Natural killer cell treated with Interleukin-12 subunit alpha and Interleukin-12 subunit beta and Interleukin-15 and Interleukin-18, amount 100 ng/mL, for 72 hours (primary cell): ENCODE data around the gene KIRREL3. TPM values are rescaled to one million over a fixed set of nuclear protein-coding genes. Genes with fewer than 3 reads are reported as not detected.

Experiments
- ATAC-seq, 2 donors: fragments of 150-1000 bp; cut with Tn5 transposase in 1 of 2; sonication (Bioruptor Pico), chemical (Tn5 transposase) in 1 of 2; 2 replicates each; pipeline ENCODE4 v1.10.0; 2021
- DNase-seq: peaks from one replicate; pipeline ENCODE4 v3.0.0; 2022; ENCODE audit warnings: low spot score
- H3K27ac Mint-ChIP-seq, 2 donors: 1 replicate in 1 of 2; 2 replicates in 1 of 2; pipeline ENCODE4 v1.8.0; 2022; ENCODE audit warnings: mixed read lengths in 2 of 2, mild to moderate bottlenecking in 1 of 2, moderate library complexity in 1 of 2
- H3K27me3 Mint-ChIP-seq, 2 donors: 1 replicate in 1 of 2; 2 replicates in 1 of 2; pipeline ENCODE4 v1.8.0; 2022; ENCODE audit warnings: mixed read lengths in 2 of 2
- H3K36me3 Mint-ChIP-seq: one replicate; pipeline ENCODE4 v1.8.0; 2022; ENCODE audit warnings: mixed read lengths
- H3K4me1 Mint-ChIP-seq, 2 donors: 1 replicate in 1 of 2; 2 replicates in 1 of 2; pipeline ENCODE4 v1.8.0; 2022; ENCODE audit warnings: low read depth in 2 of 2, mixed read lengths in 2 of 2, mild to moderate bottlenecking in 1 of 2
- H3K4me3 Mint-ChIP-seq: one replicate; pipeline ENCODE4 v1.8.0; 2022; ENCODE audit warnings: mixed read lengths
- H3K9me3 Mint-ChIP-seq: 2 replicates; pipeline ENCODE4 v1.8.0; 2022; ENCODE audit warnings: mixed read lengths
- total RNA-seq, 2 donors: library from RNA; stranded (reverse); gene quantifications; one replicate each; pipeline ENCODE4 v1.2.3, GENCODE V29; 2022

Gene KIRREL3
- total RNA-seq, 2 donors from 2014 or later, result not detected

- Mint-ChIP-seq H3K4me1 (no peaks in the 10 kb centered on the region), H3K36me3 (no peaks in the 10 kb centered on the region), H3K4me3 (no peak overlapping the region), H3K27ac (no peak overlapping the region), H3K27me3 (peaks cover 8 to 12% of the 10 kb centered on the region in 2 donors), H3K9me3 (no peaks in the 10 kb centered on the region)
- ATAC-seq (no peak), DNase-seq (no peak)
Measured at GRCh38 chr11:126808296-126808695, 192.3 kb downstream of the KIRREL3 start.

GRCh38 chr11:126805870-126806269, 194.7 kb downstream of the KIRREL3 start:
- no peak for ATAC-seq
- H3K27me3 Mint-ChIP-seq, result peaks cover 16 to 27% of the 10 kb centered on the region in 2 donors
- H3K9me3 Mint-ChIP-seq, result no peaks in the 10 kb centered on the region
- no peaks in the 10 kb centered on the region for H3K4me1 Mint-ChIP-seq
- no peak overlapping the region for H3K27ac Mint-ChIP-seq
- DNase-seq, result no peak
- H3K4me3 Mint-ChIP-seq, result no peak overlapping the region
- no peaks in the 10 kb centered on the region for H3K36me3 Mint-ChIP-seq

GRCh38 chr11:126804363-126804762, 196.2 kb downstream of the KIRREL3 start:
- H3K27me3 Mint-ChIP-seq, result peaks cover 16 to 27% of the 10 kb centered on the region in 2 donors
- H3K36me3 Mint-ChIP-seq, result no peaks in the 10 kb centered on the region
- no peak overlapping the region for H3K4me3 Mint-ChIP-seq
- no peaks in the 10 kb centered on the region for H3K9me3 Mint-ChIP-seq
- no peak for ATAC-seq
- no peak overlapping the region for H3K27ac Mint-ChIP-seq
- DNase-seq, result no peak
- H3K4me1 Mint-ChIP-seq, result no peaks in the 10 kb centered on the region

GRCh38 chr11:126800009-126800408, 200.6 kb downstream of the KIRREL3 start:
- Mint-ChIP-seq H3K9me3 (peaks cover 5% of the 10 kb centered on the region), H3K27ac (no peak overlapping the region), H3K4me3 (no peak overlapping the region), H3K27me3 (peaks cover 15 to 24% of the 10 kb centered on the region in 2 donors), H3K4me1 (peaks cover 0 to 3% of the 10 kb centered on the region in 2 donors), H3K36me3 (no peaks in the 10 kb centered on the region)
- ATAC-seq (no peak), DNase-seq (no peak)

- peaks cover 5% of the 10 kb centered on the region for H3K9me3 Mint-ChIP-seq
- no peak for ATAC-seq
Measured at GRCh38 chr11:126797457-126798169, 203.0 kb downstream of the KIRREL3 start.

GRCh38 chr11:126793596-126793995, 207.0 kb downstream of the KIRREL3 start:
- ATAC-seq (no peak), DNase-seq (no peak)
- no peak overlapping the region for H3K4me3 Mint-ChIP-seq
- H3K4me1 Mint-ChIP-seq, result no peaks in the 10 kb centered on the region
- H3K27ac Mint-ChIP-seq, result no peak overlapping the region
- H3K9me3 Mint-ChIP-seq, result no peaks in the 10 kb centered on the region
- peaks cover 25 to 33% of the 10 kb centered on the region in 2 donors for H3K27me3 Mint-ChIP-seq
- no peaks in the 10 kb centered on the region for H3K36me3 Mint-ChIP-seq

More at GRCh38 chr11:126797457-126798169, 203.0 kb downstream of the KIRREL3 start:
- peaks cover 0 to 3% of the 10 kb centered on the region in 2 donors for H3K4me1 Mint-ChIP-seq
- H3K36me3 Mint-ChIP-seq, result no peaks in the 10 kb centered on the region
- H3K4me3 Mint-ChIP-seq, result no peak overlapping the region
- peaks cover 12 to 24% of the 10 kb centered on the region in 2 donors for H3K27me3 Mint-ChIP-seq
- no peak overlapping the region for H3K27ac Mint-ChIP-seq
- no peak for DNase-seq

- H3K9me3 Mint-ChIP-seq, result no peaks in the 10 kb centered on the region
- H3K4me3 Mint-ChIP-seq, result no peak overlapping the region
- H3K36me3 Mint-ChIP-seq, result no peaks in the 10 kb centered on the region
- H3K27ac Mint-ChIP-seq, result no peak overlapping the region
- H3K4me1 Mint-ChIP-seq, result no peaks in the 10 kb centered on the region
- DNase-seq (no peak), ATAC-seq (no peak)
- peaks cover 25 to 33% of the 10 kb centered on the region in 2 donors for H3K27me3 Mint-ChIP-seq
Measured at GRCh38 chr11:126791991-126792390, 208.6 kb downstream of the KIRREL3 start.

GRCh38 chr11:126791446-126791845, 209.1 kb downstream of the KIRREL3 start:
- Mint-ChIP-seq H3K9me3 (no peaks in the 10 kb centered on the region), H3K27me3 (peaks cover 25 to 33% of the 10 kb centered on the region in 2 donors), H3K4me1 (no peaks in the 10 kb centered on the region), H3K36me3 (no peaks in the 10 kb centered on the region), H3K27ac (no peak overlapping the region), H3K4me3 (no peak overlapping the region)
- ATAC-seq (no peak), DNase-seq (no peak)

GRCh38 chr11:126790550-126791081, 210.0 kb downstream of the KIRREL3 start:
- Mint-ChIP-seq H3K27ac (no peak overlapping the region), H3K27me3 (peaks cover 25 to 33% of the 10 kb centered on the region in 2 donors), H3K4me3 (no peak overlapping the region), H3K9me3 (no peaks in the 10 kb centered on the region), H3K4me1 (no peaks in the 10 kb centered on the region), H3K36me3 (no peaks in the 10 kb centered on the region)
- no peak for DNase-seq
- ATAC-seq, result no peak

- no peak overlapping the region for H3K27ac Mint-ChIP-seq
- no peaks in the 10 kb centered on the region for H3K4me1 Mint-ChIP-seq
- no peaks in the 10 kb centered on the region for H3K36me3 Mint-ChIP-seq
- H3K27me3 Mint-ChIP-seq, result peaks cover 11 to 27% of the 10 kb centered on the region in 2 donors
- no peaks in the 10 kb centered on the region for H3K9me3 Mint-ChIP-seq
- ATAC-seq (no peak), DNase-seq (no peak)
- H3K4me3 Mint-ChIP-seq, result no peak overlapping the region
Measured at GRCh38 chr11:126782810-126783209, 217.8 kb downstream of the KIRREL3 start.

- peaks cover 11 to 27% of the 10 kb centered on the region in 2 donors for H3K27me3 Mint-ChIP-seq
- ATAC-seq (no peak), DNase-seq (no peak)
- H3K36me3 Mint-ChIP-seq, result no peaks in the 10 kb centered on the region
- no peak overlapping the region for H3K4me3 Mint-ChIP-seq
- H3K27ac Mint-ChIP-seq, result no peak overlapping the region
- no peaks in the 10 kb centered on the region for H3K9me3 Mint-ChIP-seq
- H3K4me1 Mint-ChIP-seq, result no peaks in the 10 kb centered on the region
Measured at GRCh38 chr11:126781942-126782341, 218.6 kb downstream of the KIRREL3 start.

GRCh38 chr11:126776119-126776518, 224.5 kb downstream of the KIRREL3 start:
- H3K4me3 Mint-ChIP-seq, result no peak overlapping the region
- H3K9me3 Mint-ChIP-seq, result no peaks in the 10 kb centered on the region
- no peaks in the 10 kb centered on the region for H3K36me3 Mint-ChIP-seq
- H3K27me3 Mint-ChIP-seq, result peaks cover 14 to 26% of the 10 kb centered on the region in 2 donors
- H3K27ac Mint-ChIP-seq, result no peak overlapping the region
- ATAC-seq (no peak), DNase-seq (no peak)
- no peaks in the 10 kb centered on the region for H3K4me1 Mint-ChIP-seq

- Mint-ChIP-seq H3K27ac (no peak overlapping the region), H3K27me3 (peaks cover 8 to 9% of the 10 kb centered on the region in 2 donors), H3K4me1 (no peaks in the 10 kb centered on the region), H3K4me3 (no peak overlapping the region), H3K36me3 (no peaks in the 10 kb centered on the region), H3K9me3 (no peaks in the 10 kb centered on the region)
- no peak for ATAC-seq
- no peak for DNase-seq
Measured at GRCh38 chr11:126772267-126772666, 228.3 kb downstream of the KIRREL3 start.

GRCh38 chr11:126768702-126769101, 231.9 kb downstream of the KIRREL3 start:
- no peaks in the 10 kb centered on the region for H3K9me3 Mint-ChIP-seq
- H3K36me3 Mint-ChIP-seq, result no peaks in the 10 kb centered on the region
- H3K27ac Mint-ChIP-seq, result no peak overlapping the region
- H3K27me3 Mint-ChIP-seq, result peaks cover 13 to 21% of the 10 kb centered on the region in 2 donors
- ATAC-seq (no peak), DNase-seq (no peak)
- H3K4me1 Mint-ChIP-seq, result no peaks in the 10 kb centered on the region
- no peak overlapping the region for H3K4me3 Mint-ChIP-seq
